Measurements from ENCODE around the gene FBXW11.

The FBXW11 gene

DNA sequence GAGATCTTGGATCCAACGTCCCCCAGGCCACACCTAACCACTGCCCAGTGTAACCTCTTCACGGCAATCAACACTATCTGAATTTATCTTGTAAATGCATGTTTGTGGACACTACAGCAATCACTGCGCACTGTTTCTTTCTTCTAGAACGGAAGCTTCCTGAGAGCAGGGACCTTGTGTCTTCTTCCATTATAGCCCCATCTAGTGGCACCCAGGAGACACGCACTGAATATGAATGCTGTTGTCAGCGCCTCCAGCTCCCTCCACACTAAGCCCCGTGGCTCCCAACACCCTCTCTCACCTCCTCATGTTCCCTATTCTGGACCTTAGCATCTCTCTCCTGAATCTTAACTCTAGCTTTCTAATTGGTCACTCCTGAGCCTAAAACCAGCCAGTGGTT, 148.1 kb downstream of the FBXW11 start:
- no peak for DNase-seq

DNA sequence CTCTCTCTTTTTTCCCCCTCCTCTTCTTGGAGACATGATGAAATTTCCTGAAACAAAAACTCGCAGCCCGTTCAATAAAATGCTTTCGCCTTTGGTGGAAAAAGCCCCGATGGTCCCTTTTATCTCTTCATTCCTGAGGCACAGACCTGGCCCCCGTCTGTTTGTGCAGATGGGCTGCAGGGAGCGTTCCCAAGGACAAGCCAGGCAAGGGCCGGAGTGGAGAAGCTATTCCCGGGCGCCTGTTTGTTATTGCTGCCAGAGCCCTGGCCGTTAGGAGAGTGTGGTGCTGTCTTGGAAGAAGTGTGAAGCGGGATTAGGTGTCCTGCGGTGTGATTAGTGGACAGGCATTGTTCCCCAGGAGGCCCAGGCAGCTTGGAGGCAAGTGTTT, 149.0 kb downstream of the FBXW11 start:
- no peak for DNase-seq

DNA sequence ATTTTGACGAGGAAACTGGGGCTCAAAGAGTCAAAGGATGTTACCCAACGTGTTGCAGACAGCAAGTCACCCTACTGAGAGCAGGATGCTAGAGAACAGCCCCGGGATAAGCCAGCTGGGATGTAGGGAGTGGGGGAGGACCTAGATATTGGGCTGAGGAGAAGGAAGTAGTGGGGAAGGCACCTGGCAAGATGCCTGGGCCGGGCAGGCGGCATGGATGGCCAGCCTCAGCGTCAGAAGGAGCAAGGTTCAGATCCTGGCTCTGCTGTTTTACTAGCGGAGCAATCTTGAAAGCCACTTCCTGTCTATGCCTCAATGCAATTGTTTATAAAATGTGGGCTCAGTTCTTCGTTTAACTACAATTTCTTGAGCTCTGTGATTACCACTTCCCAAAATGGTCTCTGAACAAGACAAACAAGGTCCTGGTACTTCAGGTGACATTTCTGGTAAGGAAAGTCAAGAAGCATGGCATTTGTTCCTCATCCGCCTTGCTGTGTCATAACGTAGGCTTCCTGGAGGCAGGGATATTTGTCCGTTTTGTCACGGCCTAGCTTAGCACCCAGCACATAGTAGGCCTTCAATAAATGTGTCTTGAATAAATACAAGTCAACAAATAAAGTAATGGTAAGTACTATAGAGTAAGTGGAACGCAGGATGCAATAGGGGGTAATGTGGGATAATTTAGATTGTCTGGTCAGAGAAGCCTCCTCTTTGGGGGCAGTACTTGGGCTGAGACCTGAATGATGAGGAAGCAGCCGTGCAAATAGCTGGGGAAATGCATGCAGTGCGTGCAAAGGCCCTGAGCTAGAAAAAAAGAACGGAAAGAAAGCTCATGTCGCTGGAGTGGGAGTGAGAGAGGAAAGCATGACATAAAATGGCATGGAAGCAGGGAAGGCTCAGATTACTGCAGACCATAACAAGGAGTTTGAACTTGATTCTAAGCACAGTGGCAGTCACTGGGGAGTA, 150.4 kb downstream of the FBXW11 start:
- DNase-seq = no peak

DNA sequence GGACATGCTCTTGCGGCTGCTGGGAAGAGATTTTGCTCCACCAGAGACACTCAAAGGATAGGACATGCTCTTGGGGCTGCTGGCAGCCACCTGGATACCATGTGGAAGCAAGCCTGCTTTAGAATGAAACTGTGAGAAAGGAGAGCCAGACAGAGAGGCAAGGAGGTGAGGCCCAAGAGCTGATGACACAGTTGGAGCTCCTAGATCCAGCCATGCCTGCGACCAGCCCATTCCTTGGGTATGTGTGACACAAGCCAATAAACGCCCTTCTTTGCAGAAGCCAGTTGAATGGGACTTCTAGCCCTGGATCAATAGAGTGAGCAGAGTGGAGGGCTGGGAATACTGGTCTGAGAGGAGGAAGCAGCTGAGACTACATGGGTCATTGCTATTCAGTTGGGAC, 151.2 kb downstream of the FBXW11 start:
- DNase-seq = no peak

DNA sequence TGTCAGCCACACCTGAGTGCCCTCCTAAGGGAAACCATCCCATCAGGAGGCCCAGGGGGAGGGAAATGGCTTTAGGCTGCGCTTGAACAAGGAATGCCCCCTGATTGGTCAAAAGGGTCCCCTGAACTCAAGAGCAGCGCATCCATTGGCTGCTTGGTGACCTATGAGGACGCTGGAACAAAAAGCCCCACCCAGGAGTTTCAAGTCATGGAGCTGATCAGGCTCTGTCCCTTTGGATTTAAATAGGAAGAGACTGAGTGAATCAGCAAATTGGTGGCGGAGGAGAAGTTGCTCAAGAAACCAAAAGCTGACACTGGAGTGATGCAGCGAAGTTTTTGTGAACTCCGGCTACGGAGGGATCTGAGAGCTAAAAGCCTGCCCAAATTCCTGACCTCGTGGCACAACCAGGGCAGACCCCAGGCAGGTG, 154.2 kb downstream of the FBXW11 start:
- DNase-seq = no peak

GRCh38 chr5:171851251-171851650, 155.2 kb downstream of the FBXW11 start:
- no peak for DNase-seq

- no peak for DNase-seq
Observed at GRCh38 chr5:171850324-171850947, 156.0 kb downstream of the FBXW11 start.

- DNase-seq = no peak
Observed at GRCh38 chr5:171849585-171850323, 156.7 kb downstream of the FBXW11 start.

DNA sequence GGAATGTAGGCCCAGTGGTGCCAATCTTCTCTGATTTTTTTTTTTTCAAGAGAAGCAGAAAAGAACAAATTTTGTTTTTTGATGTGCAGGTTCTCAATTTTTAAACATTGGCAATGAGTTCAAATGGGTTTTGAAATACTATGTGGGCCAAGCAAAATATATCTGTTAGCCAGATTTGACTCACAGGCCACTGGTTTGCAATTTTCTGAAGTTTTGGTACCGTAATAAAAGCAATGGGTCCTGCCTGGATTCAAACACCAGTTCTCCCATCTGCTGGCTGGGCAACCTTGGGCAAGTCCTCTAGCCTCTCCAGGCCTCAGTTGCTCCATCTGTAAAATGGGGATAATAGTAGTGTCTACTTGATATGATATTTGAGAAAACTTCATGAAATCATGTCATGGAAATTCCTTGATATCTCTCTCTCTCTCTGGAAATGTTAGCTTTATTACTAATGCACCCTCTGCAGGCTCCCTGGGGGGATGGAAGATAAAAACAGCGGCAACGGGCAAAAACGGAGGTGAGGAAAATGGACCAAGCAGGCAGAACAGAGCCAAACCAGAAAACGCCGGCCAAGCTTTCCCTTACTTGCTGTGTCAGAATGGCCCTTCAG, 157.4 kb downstream of the FBXW11 start:
- DNase-seq = no peak

DNA sequence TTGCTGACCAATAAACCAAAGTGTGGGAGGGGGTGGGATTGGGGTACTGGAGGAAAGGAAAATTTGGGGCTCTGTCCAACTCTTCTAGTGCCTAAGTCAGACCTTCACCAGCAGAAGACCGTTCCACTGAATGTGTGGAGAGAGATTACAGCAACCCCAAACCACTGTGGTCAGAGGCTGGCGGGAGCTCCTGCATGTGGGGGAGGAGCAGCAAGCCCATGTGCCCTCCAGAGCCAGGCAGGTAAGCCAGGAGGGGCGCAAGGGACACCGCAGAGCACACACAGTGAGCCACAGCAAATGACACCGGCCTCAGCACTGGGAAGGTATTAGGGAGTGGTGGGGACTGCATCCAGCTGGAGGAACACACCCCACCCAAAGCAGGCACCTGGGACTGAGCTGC, 158.0 kb downstream of the FBXW11 start:
- no peak for DNase-seq

DNA sequence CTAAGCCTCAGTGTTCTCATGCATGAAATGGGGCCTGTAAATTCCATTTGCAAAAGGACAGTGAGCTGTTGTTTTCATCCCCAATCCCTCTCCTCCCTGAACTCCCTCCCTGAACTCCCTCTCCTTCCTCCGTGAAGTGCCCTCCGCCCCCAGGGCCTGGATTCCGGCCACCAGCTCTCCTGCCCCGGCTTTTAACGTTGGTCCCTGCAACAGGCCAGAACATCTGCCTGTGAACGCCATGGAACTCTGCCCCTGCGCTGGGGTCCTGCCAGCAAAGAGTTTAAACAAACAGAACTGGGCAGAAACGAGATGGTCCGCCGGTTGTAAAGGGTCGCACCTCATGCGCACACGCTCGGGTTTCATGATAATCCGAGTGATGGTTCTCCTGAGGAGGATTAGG, 158.4 kb downstream of the FBXW11 start:
- DNase-seq = no peak

DNA sequence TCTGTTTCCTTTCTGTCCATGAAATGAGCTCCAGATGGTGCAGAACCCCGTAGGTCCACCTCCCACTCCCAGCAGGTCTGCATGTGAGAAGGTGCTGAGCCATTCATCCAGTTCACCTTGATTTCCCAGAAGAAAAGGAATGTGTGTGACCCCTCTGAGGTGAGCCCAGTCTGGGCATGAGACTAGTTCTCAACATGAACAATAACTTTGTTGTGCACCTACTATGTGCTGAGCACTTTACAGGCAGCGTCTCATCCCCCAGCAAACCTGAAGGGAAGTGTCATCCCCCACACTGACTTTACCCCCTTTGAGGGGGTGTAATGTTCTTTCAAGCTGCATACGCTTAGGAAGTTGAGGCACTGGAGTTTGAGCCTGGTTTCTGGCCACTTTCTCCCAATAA, 159.4 kb downstream of the FBXW11 start:
- DNase-seq = no peak

DNA sequence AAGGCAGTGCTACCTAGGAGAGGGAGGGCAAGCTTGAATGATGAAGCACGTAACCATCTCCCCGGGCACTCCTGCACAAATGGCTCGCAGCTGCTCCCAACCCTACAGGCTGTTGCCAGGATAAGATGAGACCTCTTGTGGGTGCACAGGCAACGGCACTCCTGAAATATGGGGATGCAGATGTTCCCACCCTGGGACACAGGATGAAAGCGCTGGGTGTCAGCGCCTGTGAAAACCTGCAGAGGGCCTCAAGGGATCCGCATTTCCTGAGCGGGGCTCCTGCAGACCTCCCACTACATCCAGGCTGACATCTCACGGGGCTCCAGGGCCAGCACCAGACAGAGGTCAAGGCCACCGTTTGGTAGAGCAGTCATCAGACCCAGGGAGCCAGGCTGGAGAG, 160.1 kb downstream of the FBXW11 start:
- no peak for DNase-seq

- no peak for DNase-seq
Observed at GRCh38 chr5:171845857-171846256, 160.6 kb downstream of the FBXW11 start.

DNA sequence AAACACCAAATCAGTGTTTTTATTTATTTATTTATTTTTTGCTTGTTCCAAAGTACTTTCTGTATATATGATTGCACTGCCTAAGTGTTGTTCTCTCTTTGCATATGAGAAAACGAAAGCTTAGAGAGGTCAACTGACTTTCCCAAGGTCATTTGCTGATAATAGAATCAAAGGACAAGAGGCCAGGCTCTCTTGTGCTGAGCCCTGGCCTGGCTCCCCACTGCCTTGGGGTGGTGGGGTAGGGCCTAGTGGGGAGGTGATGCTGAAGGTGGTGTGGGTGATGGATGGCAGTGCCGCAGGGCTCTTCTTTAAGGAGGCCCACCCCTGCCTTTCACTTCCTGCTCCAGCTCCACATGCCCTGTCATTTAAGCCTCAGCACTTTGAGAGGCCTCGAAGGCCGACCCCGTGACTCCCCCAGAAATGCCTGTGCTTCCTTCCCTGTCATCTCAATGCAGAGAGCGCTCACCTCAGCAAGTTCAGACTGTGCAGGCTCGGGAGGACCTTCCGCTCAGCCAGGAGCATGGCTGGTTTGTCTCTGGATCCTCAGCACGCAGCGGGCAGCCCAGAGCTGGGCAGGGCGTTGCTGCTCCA, 161.3 kb downstream of the FBXW11 start:
- DNase-seq = no peak

GRCh38 chr5:171842777-171843328, 163.6 kb downstream of the FBXW11 start:
- no peak for DNase-seq

DNA sequence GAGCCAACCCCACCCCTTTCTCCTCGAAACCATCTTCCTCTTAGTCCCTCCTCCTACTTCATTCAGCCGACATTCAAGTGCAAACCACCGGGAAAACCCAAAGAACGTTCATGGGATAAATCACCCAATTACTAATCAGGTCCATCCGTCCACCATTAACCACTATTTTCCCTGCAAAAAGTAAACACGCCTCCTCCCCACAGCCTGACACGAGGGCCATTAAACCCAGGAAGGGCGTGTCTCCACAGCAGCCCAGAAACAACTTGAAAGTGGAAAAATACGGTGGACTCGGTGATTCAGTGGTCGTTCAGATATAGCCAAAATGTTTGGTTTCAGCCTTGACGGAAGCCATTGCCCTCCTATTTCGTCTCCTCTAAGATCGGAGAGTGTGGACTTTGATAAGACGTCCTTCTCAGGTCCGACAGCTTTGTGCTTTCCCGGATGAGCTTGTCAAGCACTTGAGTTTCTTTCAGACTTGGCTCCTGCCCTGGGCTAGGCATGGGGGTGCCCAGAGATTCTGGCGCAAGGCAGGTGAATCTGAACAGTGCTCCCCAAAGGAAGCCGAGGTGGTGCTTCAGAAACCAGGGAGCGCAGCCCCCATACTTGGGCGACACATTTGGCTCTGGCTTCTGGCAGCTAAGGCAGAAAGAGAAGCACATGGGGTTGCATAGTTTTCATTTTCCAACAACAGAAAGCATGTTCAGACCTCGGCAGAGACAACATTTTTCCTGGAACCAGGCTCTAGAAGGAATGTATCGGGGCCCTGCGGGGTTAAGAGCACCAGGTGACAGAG, 164.3 kb downstream of the FBXW11 start:
- no peak for DNase-seq

DNA sequence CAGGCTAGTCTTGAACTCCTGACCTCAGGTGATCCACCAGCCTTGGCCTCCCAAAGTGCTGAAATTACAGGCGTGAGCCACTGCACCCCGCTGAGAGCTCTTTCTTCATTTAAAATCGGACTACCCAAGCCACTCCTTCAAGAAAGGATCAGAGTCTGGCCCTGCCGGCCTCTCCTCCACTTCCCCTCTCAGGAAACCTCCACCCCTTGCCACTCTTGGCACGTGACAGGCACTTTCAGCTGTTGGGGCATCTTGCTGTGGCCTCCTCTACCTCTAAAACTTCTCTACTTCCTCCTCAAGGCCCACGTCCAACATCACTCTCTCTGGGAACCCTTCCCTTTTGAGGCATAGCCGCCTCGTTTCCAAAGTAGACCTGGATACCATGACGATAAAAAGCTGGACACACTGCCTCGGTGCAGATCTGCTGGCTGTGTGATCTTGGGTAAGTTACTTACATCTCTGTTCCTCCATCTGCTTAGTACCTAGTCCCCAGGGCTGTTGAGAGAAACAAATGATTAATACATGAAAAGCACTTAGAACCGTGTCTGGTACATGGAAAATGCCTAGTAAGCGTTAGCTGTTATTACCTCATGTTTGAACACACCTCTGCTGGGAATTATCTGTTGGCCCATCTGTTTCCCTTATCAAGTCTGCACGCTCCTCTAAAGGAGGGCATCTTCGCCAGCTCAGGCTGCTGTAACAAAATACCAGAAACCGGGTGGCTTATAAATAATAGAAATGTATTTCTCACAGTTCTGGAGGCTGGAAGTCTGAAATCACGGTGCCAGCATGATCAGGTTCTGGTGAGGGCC, 165.5 kb downstream of the FBXW11 start:
- DNase-seq = no peak

DNA sequence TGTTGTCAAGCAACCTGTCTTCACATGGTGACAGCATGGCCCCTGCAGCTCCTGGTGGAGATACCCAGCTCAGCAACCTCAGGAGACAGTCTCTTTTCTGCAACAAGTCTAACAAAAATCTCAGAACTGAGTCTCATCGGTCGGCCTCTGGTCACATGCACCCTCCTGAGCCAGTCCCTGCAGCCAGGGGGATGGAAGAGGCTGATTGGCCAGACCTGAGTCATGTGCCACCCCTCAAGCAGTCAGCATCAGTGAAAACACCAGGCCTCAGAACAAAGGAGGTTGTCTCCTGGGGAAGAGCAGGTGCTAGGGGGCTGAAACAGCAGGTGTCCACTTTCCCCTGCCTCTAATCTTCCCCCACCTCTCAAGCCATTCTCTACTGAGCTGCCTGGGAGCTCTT, 166.4 kb downstream of the FBXW11 start:
- no peak for DNase-seq

GRCh38 chr5:171839112-171839511, 167.3 kb downstream of the FBXW11 start:
- DNase-seq = no peak

DNA sequence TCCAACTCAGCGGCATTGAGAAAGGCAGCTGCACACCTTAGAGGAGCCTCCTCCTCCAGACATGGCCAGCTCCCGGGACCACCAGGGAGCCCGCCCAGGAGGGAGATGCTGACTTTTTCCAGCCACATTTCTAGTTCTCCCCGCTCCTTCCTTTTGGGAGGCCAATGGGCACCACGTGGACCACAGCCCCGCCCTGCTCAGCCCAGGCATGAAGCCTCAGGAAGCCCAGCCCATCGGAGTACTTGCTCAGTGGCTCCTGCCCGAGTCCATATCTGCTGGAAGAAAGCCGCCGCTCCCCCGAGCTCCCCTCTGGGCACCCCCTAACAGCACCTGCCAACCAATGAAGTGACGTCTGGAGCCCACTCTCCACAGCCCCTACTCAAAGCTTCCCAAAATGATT, 168.4 kb downstream of the FBXW11 start:
- DNase-seq = no peak

Measured in NCI-H187 (cell line).